ENCODE data around the gene NIT1. TPM values are rescaled to one million over a fixed set of nuclear protein-coding genes. Genes with fewer than 3 reads are reported as not detected.

Gene NIT1
- total RNA-seq, 1 donor from 2014 or later = 35.9 TPM

DNA sequence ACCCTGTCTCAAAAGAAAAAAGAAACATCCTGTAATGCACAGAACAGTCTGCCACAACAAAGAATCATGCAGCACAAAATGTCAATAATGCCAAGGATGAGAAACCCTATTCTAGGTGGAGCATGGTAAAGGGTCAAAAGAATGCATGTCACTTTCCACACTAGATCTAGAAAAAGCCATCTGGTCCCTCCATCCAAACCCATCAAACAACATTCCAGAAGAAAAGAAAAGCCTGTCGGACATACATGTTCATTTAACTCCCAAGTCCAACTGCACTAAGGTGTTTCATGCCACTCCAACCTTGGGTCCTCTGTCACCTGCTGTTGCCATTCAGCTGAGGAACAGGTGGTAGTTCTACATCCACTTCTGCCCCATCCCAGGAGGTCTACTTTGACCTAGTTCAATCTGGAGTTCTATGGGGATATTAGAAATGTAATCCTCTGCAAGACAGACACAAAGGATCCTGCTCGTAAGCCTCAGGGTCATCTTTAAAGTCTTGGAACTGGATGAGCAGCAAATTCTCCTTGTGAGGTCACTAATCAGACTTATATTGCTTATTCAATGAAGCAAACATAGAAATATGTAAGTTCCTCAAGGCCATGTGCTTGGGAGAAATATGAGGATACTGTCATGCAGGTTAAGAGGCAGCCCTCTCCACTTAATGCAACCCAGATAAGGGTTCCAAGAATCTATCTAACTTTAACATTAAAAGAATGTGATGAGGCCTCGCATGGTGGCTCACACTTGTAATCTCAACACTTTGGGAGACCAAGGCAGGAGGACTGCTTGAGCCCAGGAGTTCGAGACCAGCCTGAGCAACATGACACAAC lies 10.9 kb downstream of the NIT1 start:
- Mint-ChIP-seq H3K27me3 (ENCODE audit: low read depth) (no peaks in the 10 kb centered on the region), H3K4me3 (no peak overlapping the region), H3K4me1 (peaks cover 36% of the 10 kb centered on the region), H3K9me3 (no peaks in the 10 kb centered on the region), H3K27ac (no peak overlapping the region), H3K36me3 (peaks cover 25% of the 10 kb centered on the region)
- TF ChIP-seq, protein P1, sequence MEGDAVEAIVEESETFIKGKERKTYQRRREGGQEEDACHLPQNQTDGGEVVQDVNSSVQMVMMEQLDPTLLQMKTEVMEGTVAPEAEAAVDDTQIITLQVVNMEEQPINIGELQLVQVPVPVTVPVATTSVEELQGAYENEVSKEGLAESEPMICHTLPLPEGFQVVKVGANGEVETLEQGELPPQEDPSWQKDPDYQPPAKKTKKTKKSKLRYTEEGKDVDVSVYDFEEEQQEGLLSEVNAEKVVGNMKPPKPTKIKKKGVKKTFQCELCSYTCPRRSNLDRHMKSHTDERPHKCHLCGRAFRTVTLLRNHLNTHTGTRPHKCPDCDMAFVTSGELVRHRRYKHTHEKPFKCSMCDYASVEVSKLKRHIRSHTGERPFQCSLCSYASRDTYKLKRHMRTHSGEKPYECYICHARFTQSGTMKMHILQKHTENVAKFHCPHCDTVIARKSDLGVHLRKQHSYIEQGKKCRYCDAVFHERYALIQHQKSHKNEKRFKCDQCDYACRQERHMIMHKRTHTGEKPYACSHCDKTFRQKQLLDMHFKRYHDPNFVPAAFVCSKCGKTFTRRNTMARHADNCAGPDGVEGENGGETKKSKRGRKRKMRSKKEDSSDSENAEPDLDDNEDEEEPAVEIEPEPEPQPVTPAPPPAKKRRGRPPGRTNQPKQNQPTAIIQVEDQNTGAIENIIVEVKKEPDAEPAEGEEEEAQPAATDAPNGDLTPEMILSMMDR (IDR thresholded peaks at IDR 0.05; ENCODE audit: unreplicated experiment) = no peak
- DNase-seq (ENCODE audit: low spot score in 2 of 2, unreplicated experiment in 2 of 2) = no peak

- peak overlapping the region; percentile 89 for H3K27ac Mint-ChIP-seq
- DNase-seq (ENCODE audit: low spot score in 2 of 2, unreplicated experiment in 2 of 2) = no peak
- peaks cover 23% of the 10 kb centered on the region for H3K36me3 Mint-ChIP-seq
- TF ChIP-seq, protein P1 (IDR thresholded peaks at IDR 0.05; ENCODE audit: unreplicated experiment) = no peak
- H3K4me1 Mint-ChIP-seq = peaks cover 36% of the 10 kb centered on the region
- H3K27me3 Mint-ChIP-seq (ENCODE audit: low read depth) = no peaks in the 10 kb centered on the region
- H3K9me3 Mint-ChIP-seq = no peaks in the 10 kb centered on the region
- H3K4me3 Mint-ChIP-seq = no peak overlapping the region
These were observed 12.4 kb downstream of the NIT1 start for GRCh38 chr1:161130266-161130665.

DNA sequence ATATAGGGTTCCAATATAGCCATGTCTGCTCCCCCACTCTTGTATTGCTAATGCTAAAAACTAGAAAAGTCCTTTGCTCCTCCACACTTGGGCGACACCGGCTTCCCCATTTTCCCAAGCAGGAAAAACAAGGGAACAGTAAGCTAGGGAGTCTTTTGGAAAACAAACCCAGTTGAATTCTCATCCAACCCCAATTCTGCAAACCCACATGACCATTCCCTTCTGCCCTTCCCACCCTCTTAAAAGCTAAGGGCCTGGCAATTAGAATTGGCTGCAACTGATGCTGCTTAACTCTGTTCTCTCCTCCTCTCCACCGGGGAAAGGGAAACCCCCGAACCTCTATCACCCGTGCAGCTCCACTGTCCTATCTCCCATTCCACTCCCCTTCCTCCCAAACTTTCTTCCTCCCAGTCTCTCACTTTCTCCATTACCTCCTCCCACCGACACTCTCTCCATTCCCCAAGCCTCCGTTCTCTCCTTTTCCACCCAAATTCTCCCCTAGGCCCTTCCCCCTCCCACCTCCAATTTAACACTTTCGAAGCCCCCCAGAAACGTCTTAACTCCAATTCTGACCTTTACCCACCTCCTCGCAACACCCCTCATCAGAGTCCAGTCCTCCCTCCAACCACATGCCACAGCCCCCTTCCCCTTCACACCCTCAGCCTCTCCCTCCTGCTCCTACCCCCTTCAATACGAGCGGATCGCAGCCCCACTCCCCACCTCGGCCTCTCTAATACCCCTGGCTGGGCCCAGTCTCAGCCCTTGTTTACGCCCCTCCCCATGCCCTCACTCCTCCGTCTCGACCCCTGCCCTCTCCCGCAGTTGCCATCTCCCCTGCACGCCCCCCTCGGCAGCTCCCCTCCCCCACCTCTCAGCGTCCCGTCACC lies 13.9 kb downstream of the NIT1 start:
- H3K27me3 Mint-ChIP-seq (ENCODE audit: low read depth) = no peaks in the 10 kb centered on the region
- DNase-seq (ENCODE audit: low spot score in 2 of 2, unreplicated experiment in 2 of 2) = no peak
- H3K4me1 Mint-ChIP-seq = peaks cover 39% of the 10 kb centered on the region
- TF ChIP-seq, protein P1 (IDR thresholded peaks at IDR 0.05; ENCODE audit: unreplicated experiment) = no peak
- no peak overlapping the region for H3K4me3 Mint-ChIP-seq
- no peaks in the 10 kb centered on the region for H3K9me3 Mint-ChIP-seq
- peak overlapping the region; percentile 89 for H3K27ac Mint-ChIP-seq
- H3K36me3 Mint-ChIP-seq = peaks cover 15% of the 10 kb centered on the region

DNA sequence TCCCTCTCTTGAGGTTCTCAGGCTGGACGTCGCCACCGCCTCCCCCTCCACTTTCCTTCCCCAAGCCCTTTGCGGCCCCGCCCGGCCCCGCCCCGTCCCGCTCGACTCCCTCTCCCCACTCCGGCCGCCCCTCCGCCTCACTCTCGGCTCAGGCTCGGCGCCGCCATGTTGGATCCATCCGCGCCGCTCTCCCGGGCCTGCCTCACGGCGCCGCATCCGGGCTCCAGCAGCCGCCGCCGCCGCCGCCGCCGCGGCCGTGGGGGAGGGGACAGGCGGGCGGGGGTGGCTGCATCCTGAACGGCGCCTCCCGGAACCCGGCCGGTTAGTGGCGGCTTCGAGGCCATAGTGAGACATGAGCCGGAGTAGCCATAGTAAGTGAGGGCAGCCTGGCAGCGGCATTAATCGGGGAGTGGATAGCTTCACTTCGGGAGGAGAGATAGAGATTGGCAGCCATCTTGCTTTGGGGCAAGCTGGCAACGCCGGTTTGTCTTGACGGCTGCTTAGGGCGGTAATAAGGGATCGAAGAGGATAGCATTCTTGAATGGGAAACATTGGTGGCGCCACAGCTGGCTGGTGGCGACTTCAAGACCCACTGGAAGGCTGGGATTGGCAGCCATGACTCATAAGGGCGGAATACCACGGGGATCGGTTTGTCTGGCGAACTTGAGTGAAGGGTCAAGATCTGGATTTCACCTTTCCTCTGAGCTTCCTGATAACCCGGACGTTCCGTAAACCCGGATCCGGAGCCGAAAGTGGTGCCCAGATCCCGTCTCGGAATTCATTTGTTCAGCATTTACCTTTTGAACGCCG lies 14.7 kb downstream of the NIT1 start, which contains the start of gene DEDD:
Gene DEDD, minus strand, starts transcription at position 258 of the 810 bp plus-strand sequence. CDS start 8,205 bp downstream, outside the sequence.
- no peak within 1 kb of the TSS for H3K4me3 Mint-ChIP-seq
- H3K4me1 Mint-ChIP-seq = peaks cover 36% of the 10 kb centered on the region
- no peaks in the 10 kb centered on the region for H3K9me3 Mint-ChIP-seq
- H3K27me3 Mint-ChIP-seq (ENCODE audit: low read depth) = no peaks in the 10 kb centered on the region
- peak within 1 kb of the TSS; percentile 89 for H3K27ac Mint-ChIP-seq
- TF ChIP-seq, protein P1 (IDR thresholded peaks at IDR 0.05; ENCODE audit: unreplicated experiment) = no peak
- H3K36me3 Mint-ChIP-seq = peaks cover 10% of the 10 kb centered on the region
- DNase-seq (ENCODE audit: low spot score in 2 of 2, unreplicated experiment in 2 of 2) = peak; percentile 79 to 88

DNA sequence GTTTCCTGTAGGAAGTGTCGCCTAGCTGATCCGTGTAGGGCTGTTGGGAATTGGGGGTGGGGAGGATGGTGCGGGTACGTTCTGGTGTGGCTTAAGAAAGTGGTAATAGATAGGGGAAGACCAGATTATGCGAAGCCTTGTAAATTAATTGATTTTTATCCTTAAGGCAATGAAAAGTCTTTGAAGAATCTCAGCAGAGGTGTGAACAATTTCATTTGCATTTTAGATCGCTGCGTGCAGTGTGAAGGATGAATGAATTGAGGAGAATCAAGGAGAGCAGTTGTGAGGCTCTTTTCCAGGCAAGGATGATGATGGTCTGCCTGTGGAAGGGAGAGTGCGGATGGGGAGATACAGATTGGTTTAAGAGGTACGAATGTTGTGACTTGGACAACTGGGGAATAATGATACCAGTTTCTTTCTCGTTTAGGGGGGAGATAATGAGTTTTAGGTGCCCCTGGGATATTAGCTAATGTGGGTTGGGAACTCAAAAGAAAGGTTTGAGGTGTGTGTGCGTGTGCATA lies 15.4 kb downstream of the NIT1 start:
- peaks cover 9% of the 10 kb centered on the region for H3K36me3 Mint-ChIP-seq
- no peak overlapping the region for H3K27ac Mint-ChIP-seq
- TF ChIP-seq, protein P1 (IDR thresholded peaks at IDR 0.05; ENCODE audit: unreplicated experiment) = no peak
- H3K9me3 Mint-ChIP-seq = no peaks in the 10 kb centered on the region
- no peak for DNase-seq (ENCODE audit: low spot score in 2 of 2, unreplicated experiment in 2 of 2)
- H3K4me1 Mint-ChIP-seq = peaks cover 37% of the 10 kb centered on the region
- H3K27me3 Mint-ChIP-seq (ENCODE audit: low read depth) = no peaks in the 10 kb centered on the region
- no peak overlapping the region for H3K4me3 Mint-ChIP-seq

Measured in mesothelial cell of epicardium (in vitro differentiated cells).